GM23338 (cell line): ENCODE measurements around the gene IFI27. TPM values are rescaled to one million over a fixed set of nuclear protein-coding genes. Genes with fewer than 3 reads are reported as not detected.
A peak's percentile ranks its signal among the peaks of the same experiment; 100 is the strongest.

Source experiments
- ATAC-seq: fragments of 200-7000 bp; cut with Tn5 transposase; 3 replicates; pipeline ENCODE4 v1.9.1; 2020
- DNase-seq: peaks from one replicate; pipeline ENCODE4 v3.0.0-alpha.2; 2015; ENCODE audit warnings: low spot score
- H2AFZ ChIP-seq: fragments of 200-600 bp; sonication (generic); 2 replicates; pipeline ENCODE4 v1.8.0; 2016; ENCODE audit warnings: antibody characterized with exemption, mild to moderate bottlenecking, moderate library complexity
- H3F3A ChIP-seq: fragments of 200-600 bp; sonication (generic); replicated peaks from 2 replicates; pipeline ENCODE4 v1.8.0; 2017; ENCODE audit warnings: antibody characterized with exemption, mixed run types, low read depth
- H3K27ac ChIP-seq: fragments of 200-600 bp; sonication (generic); 2 replicates; pipeline ENCODE4 v1.6.1; 2016; ENCODE audit warnings: low read depth
- H3K27me3 ChIP-seq: fragments of 200-600 bp; sonication (generic); 2 replicates; pipeline ENCODE4 v1.8.0; 2016; ENCODE audit warnings: mild to moderate bottlenecking, mixed run types, moderate library complexity; ENCODE audit not compliant: insufficient read depth
- H3K36me3 ChIP-seq: fragments of 200-600 bp; sonication (generic); 2 replicates; pipeline ENCODE4 v1.8.0; 2016; ENCODE audit warnings: mild to moderate bottlenecking; ENCODE audit not compliant: insufficient read depth
- H3K4me1 ChIP-seq: fragments of 200-600 bp; sonication (generic); 2 replicates; pipeline ENCODE4 v1.8.0; 2016; ENCODE audit warnings: mild to moderate bottlenecking, moderate library complexity; ENCODE audit not compliant: insufficient read depth
- H3K4me2 ChIP-seq: fragments of 200-600 bp; sonication (generic); 2 replicates; pipeline ENCODE4 v1.7.1; 2017; ENCODE audit warnings: mixed run types
- H3K4me3 ChIP-seq: fragments of 200-600 bp; sonication (generic); 2 replicates; pipeline ENCODE4 v1.6.1; 2016; ENCODE audit warnings: mixed run types
- H3K79me2 ChIP-seq: fragments of 200-600 bp; sonication (generic); replicated peaks from 2 replicates; pipeline ENCODE4 v1.8.0; 2017; ENCODE audit warnings: mild to moderate bottlenecking; ENCODE audit not compliant: insufficient read depth
- H3K9me2 ChIP-seq: fragments of 200-600 bp; sonication (generic); 2 replicates; pipeline ENCODE4 v1.8.0; 2017; ENCODE audit not compliant: insufficient read depth
- H4K20me1 ChIP-seq: fragments of 200-600 bp; sonication (generic); replicated peaks from 2 replicates; pipeline ENCODE4 v1.8.0; 2017; ENCODE audit warnings: mild to moderate bottlenecking; ENCODE audit not compliant: insufficient read depth
- H3K27ac Mint-ChIP-seq: 2 replicates; pipeline ENCODE4 v1.8.0; 2020; ENCODE audit warnings: inconsistent platforms, mild to moderate bottlenecking, moderate library complexity, mixed read lengths
- H3K27me3 Mint-ChIP-seq: 3 replicates; pipeline ENCODE4 v1.8.0; 2022; ENCODE audit warnings: low read depth, mild to moderate bottlenecking, moderate library complexity, mixed read lengths, inconsistent platforms; ENCODE audit not compliant: insufficient read depth, poor library complexity
- H3K36me3 Mint-ChIP-seq: 3 replicates; pipeline ENCODE4 v1.8.0; 2021; ENCODE audit warnings: low read depth, mild to moderate bottlenecking, inconsistent platforms, moderate library complexity, mixed read lengths
- H3K4me1 Mint-ChIP-seq: 3 replicates; pipeline ENCODE4 v1.8.0; 2020; ENCODE audit warnings: mild to moderate bottlenecking, inconsistent platforms, mixed read lengths
- H3K4me3 Mint-ChIP-seq: 3 replicates; pipeline ENCODE4 v1.8.0; 2021; ENCODE audit warnings: moderate library complexity, mild to moderate bottlenecking, inconsistent platforms, mixed read lengths
- H3K9me3 Mint-ChIP-seq: 3 replicates; pipeline ENCODE4 v1.8.0; 2020; ENCODE audit warnings: moderate library complexity, mild to moderate bottlenecking, inconsistent platforms, mixed read lengths
- CREB1 ChIP-seq: fragments of 250-450 bp; sonication (Bioruptor Pico); IDR thresholded peaks from 2 replicates; pipeline ENCODE4 v1.5.0; 2020; ENCODE audit warnings: low read depth, mild to moderate bottlenecking, moderate library complexity
- JUNB ChIP-seq: IDR thresholded peaks from one replicate; pipeline ENCODE4 v1.6.1; 2016; ENCODE audit warnings: antibody characterized with exemption; ENCODE audit not compliant: unreplicated experiment
- NANOG ChIP-seq: IDR thresholded peaks from 2 replicates; pipeline ENCODE4 v1.6.1; 2016; ENCODE audit warnings: antibody characterized with exemption, borderline replicate concordance
- POLR2AphosphoS5 ChIP-seq: IDR thresholded peaks from 2 replicates; pipeline ENCODE4 v1.6.1; 2016; ENCODE audit warnings: antibody characterized with exemption, low read depth
- STAT1 ChIP-seq: IDR thresholded peaks from one replicate; pipeline ENCODE4 v1.6.1; 2016; ENCODE audit warnings: antibody characterized with exemption; ENCODE audit not compliant: unreplicated experiment
- ZNF114 ChIP-seq: fragments of 250-450 bp; sonication (Bioruptor Pico); IDR thresholded peaks from 2 replicates; pipeline ENCODE4 v1.5.0; 2020; ENCODE audit warnings: mild to moderate bottlenecking, moderate library complexity
- ZNF331 ChIP-seq: fragments of 250-450 bp; sonication (Bioruptor Pico); IDR thresholded peaks from 2 replicates; pipeline ENCODE4 v1.5.0; 2020; ENCODE audit warnings: low read depth, mild to moderate bottlenecking, moderate library complexity
- polyA plus RNA-seq: library from polyadenylated mRNA; unstranded; fragments of >200 nt; fragmentation: Nextera tagmentation; extraction: Ambion mirVana; gene quantifications from 2 replicates; pipeline ENCODE4 v1.2.1, GENCODE V29; 2016
- total RNA-seq: library from RNA; depleted of rRNA; stranded (reverse); fragments of >200 nt; shearing (Covaris generic); gene quantifications from 2 replicates; pipeline ENCODE4 v1.2.3, GENCODE V29; 2014
- TF ChIP-seq, protein P1 (sequence below): IDR thresholded peaks from one replicate; pipeline ENCODE4 v1.6.1; 2018; ENCODE audit warnings: antibody characterized with exemption; ENCODE audit not compliant: unreplicated experiment
- TF ChIP-seq, protein P2 (sequence below), 2 experiments: fragments of 200-600 bp in 1 of 2; sonication (generic) in 1 of 2; conservative IDR thresholded peaks; 2 replicates each; pipeline versions ENCODE4 v1.5.1 to v1.6.1; 2016 to 2017; ENCODE audit warnings: antibody characterized with exemption in 2 of 2, low read depth in 2 of 2, mild to moderate bottlenecking in 2 of 2, moderate library complexity in 1 of 2
- TF ChIP-seq, protein P3 (sequence below): fragments of 250-450 bp; sonication (Bioruptor Pico); IDR thresholded peaks from 2 replicates; pipeline ENCODE4 v1.5.0; 2020; ENCODE audit warnings: mild to moderate bottlenecking, moderate library complexity

IFI27 gene
- total and polyA plus RNA-seq, 2 experiments from 2014 or later = 0.49 to 1.2 TPM

DNA sequence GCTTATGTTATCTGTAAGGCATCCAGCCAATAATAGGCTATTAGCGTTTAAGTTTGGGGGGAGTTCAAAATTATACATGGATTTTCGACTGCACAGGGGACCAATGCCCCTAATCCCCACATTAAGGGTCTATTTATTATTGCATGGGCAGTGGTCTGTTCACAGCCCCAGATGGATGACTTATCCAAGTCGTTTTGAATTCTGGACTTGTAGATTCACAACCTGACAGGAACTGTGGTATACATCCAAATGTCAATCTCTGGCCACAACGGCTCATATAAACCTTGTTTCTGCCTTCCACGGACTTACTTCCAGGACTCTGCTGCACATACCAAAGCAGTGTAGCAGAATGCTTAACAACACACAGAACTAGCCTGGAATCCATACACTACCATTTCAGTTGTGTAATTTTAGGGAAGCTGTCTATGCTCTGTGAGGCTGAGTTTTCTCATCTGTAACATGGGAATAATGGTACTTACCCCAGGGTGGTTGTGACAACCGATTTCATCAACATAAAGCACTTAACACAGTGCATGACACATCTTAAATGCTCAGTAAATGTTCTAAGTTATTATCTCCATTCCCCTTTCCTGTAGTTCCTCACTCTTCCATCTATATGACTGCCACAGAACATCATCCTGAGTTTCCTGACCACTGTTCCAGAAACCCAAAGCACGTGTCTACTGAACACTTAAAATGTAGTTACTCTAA lies 33.3 kb upstream of the IFI27 start:
- ATAC-seq (no peak), DNase-seq (no peak)
- H3K4me3 Mint-ChIP-seq = no peak overlapping the region
- H3K4me1 ChIP-seq = peaks cover 16% of the 10 kb centered on the region
- peaks cover 41% of the 10 kb centered on the region for H4K20me1 ChIP-seq
- no peak overlapping the region for H3K4me3 ChIP-seq
- no peak for TF ChIP-seq STAT1
- TF ChIP-seq CREB1 (CRISPR knock-in tag) = no peak
- TF ChIP-seq JUNB = no peak
- no peak for TF ChIP-seq ZNF331
- no peaks in the 10 kb centered on the region for H3K27me3 ChIP-seq
- H3K27ac ChIP-seq = no peak overlapping the region
- H3F3A ChIP-seq = no peaks in the 10 kb centered on the region
- peaks cover 93% of the 10 kb centered on the region for H3K79me2 ChIP-seq
- peaks cover 2% of the 10 kb centered on the region for H3K27me3 Mint-ChIP-seq
- peaks cover 23% of the 10 kb centered on the region for H3K4me1 Mint-ChIP-seq
- peaks cover 20% of the 10 kb centered on the region for H3K9me3 Mint-ChIP-seq
- H3K4me2 ChIP-seq = no peak overlapping the region
- no peaks in the 10 kb centered on the region for H3K9me2 ChIP-seq
- no peak overlapping the region for H3K27ac Mint-ChIP-seq
- peaks cover 24% of the 10 kb centered on the region; the same call in 1 of the 2 replicates for H3K36me3 ChIP-seq
- H2AFZ ChIP-seq = no peak overlapping the region
- peaks cover 63% of the 10 kb centered on the region for H3K36me3 Mint-ChIP-seq

DNA sequence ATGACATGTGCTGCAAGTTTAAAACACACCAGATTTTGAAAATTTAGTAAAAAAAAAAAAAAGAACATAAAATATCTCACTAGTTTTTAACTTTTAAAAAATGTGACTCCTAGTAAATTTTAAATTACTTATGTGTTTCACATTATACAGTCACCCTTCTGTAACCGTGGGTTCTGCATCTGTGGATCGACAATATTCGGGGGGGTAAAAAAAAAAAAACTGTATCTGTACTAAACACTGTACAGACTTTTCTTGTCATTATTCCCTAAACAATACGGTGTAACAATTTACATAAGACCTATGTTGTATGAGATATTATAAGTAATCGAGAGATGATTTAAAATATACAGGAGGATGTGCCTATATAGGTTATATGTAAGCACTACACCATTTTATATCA lies 32.7 kb upstream of the IFI27 start:
- Histone ChIP-seq H3K27ac (no peak overlapping the region), H3K4me3 (peak overlapping the region; percentile 18; the same call in 1 of the 2 replicates), H2AFZ (no peak overlapping the region), H3F3A (no peaks in the 10 kb centered on the region), H3K27me3 (no peaks in the 10 kb centered on the region), H3K79me2 (peaks cover 89% of the 10 kb centered on the region), H3K9me2 (no peaks in the 10 kb centered on the region), H3K4me1 (peaks cover 16% of the 10 kb centered on the region), H3K36me3 (peaks cover 24% of the 10 kb centered on the region; the same call in 1 of the 2 replicates), H4K20me1 (peaks cover 41% of the 10 kb centered on the region), H3K4me2 (no peak overlapping the region)
- H3K4me3 Mint-ChIP-seq = no peak overlapping the region
- peaks cover 24% of the 10 kb centered on the region for H3K4me1 Mint-ChIP-seq
- H3K36me3 Mint-ChIP-seq = peaks cover 59% of the 10 kb centered on the region
- DNase-seq = no peak
- peaks cover 17% of the 10 kb centered on the region for H3K9me3 Mint-ChIP-seq
- no peak overlapping the region for H3K27ac Mint-ChIP-seq
- peaks cover 2% of the 10 kb centered on the region for H3K27me3 Mint-ChIP-seq
- TF ChIP-seq, protein P1, sequence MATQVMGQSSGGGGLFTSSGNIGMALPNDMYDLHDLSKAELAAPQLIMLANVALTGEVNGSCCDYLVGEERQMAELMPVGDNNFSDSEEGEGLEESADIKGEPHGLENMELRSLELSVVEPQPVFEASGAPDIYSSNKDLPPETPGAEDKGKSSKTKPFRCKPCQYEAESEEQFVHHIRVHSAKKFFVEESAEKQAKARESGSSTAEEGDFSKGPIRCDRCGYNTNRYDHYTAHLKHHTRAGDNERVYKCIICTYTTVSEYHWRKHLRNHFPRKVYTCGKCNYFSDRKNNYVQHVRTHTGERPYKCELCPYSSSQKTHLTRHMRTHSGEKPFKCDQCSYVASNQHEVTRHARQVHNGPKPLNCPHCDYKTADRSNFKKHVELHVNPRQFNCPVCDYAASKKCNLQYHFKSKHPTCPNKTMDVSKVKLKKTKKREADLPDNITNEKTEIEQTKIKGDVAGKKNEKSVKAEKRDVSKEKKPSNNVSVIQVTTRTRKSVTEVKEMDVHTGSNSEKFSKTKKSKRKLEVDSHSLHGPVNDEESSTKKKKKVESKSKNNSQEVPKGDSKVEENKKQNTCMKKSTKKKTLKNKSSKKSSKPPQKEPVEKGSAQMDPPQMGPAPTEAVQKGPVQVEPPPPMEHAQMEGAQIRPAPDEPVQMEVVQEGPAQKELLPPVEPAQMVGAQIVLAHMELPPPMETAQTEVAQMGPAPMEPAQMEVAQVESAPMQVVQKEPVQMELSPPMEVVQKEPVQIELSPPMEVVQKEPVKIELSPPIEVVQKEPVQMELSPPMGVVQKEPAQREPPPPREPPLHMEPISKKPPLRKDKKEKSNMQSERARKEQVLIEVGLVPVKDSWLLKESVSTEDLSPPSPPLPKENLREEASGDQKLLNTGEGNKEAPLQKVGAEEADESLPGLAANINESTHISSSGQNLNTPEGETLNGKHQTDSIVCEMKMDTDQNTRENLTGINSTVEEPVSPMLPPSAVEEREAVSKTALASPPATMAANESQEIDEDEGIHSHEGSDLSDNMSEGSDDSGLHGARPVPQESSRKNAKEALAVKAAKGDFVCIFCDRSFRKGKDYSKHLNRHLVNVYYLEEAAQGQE = no peak
- no peak for TF ChIP-seq NANOG
- TF ChIP-seq ZNF114 (CRISPR knock-in tag) = no peak
- TF ChIP-seq, protein P2, sequence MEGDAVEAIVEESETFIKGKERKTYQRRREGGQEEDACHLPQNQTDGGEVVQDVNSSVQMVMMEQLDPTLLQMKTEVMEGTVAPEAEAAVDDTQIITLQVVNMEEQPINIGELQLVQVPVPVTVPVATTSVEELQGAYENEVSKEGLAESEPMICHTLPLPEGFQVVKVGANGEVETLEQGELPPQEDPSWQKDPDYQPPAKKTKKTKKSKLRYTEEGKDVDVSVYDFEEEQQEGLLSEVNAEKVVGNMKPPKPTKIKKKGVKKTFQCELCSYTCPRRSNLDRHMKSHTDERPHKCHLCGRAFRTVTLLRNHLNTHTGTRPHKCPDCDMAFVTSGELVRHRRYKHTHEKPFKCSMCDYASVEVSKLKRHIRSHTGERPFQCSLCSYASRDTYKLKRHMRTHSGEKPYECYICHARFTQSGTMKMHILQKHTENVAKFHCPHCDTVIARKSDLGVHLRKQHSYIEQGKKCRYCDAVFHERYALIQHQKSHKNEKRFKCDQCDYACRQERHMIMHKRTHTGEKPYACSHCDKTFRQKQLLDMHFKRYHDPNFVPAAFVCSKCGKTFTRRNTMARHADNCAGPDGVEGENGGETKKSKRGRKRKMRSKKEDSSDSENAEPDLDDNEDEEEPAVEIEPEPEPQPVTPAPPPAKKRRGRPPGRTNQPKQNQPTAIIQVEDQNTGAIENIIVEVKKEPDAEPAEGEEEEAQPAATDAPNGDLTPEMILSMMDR (conservative IDR thresholded peaks at IDR 0.05; ENCODE audit: low read depth in 2 of 2) = no peak
- no peak for TF ChIP-seq POLR2AphosphoS5
- no peak for TF ChIP-seq CREB1 (CRISPR knock-in tag)
- no peak for TF ChIP-seq JUNB
- TF ChIP-seq, protein P3, sequence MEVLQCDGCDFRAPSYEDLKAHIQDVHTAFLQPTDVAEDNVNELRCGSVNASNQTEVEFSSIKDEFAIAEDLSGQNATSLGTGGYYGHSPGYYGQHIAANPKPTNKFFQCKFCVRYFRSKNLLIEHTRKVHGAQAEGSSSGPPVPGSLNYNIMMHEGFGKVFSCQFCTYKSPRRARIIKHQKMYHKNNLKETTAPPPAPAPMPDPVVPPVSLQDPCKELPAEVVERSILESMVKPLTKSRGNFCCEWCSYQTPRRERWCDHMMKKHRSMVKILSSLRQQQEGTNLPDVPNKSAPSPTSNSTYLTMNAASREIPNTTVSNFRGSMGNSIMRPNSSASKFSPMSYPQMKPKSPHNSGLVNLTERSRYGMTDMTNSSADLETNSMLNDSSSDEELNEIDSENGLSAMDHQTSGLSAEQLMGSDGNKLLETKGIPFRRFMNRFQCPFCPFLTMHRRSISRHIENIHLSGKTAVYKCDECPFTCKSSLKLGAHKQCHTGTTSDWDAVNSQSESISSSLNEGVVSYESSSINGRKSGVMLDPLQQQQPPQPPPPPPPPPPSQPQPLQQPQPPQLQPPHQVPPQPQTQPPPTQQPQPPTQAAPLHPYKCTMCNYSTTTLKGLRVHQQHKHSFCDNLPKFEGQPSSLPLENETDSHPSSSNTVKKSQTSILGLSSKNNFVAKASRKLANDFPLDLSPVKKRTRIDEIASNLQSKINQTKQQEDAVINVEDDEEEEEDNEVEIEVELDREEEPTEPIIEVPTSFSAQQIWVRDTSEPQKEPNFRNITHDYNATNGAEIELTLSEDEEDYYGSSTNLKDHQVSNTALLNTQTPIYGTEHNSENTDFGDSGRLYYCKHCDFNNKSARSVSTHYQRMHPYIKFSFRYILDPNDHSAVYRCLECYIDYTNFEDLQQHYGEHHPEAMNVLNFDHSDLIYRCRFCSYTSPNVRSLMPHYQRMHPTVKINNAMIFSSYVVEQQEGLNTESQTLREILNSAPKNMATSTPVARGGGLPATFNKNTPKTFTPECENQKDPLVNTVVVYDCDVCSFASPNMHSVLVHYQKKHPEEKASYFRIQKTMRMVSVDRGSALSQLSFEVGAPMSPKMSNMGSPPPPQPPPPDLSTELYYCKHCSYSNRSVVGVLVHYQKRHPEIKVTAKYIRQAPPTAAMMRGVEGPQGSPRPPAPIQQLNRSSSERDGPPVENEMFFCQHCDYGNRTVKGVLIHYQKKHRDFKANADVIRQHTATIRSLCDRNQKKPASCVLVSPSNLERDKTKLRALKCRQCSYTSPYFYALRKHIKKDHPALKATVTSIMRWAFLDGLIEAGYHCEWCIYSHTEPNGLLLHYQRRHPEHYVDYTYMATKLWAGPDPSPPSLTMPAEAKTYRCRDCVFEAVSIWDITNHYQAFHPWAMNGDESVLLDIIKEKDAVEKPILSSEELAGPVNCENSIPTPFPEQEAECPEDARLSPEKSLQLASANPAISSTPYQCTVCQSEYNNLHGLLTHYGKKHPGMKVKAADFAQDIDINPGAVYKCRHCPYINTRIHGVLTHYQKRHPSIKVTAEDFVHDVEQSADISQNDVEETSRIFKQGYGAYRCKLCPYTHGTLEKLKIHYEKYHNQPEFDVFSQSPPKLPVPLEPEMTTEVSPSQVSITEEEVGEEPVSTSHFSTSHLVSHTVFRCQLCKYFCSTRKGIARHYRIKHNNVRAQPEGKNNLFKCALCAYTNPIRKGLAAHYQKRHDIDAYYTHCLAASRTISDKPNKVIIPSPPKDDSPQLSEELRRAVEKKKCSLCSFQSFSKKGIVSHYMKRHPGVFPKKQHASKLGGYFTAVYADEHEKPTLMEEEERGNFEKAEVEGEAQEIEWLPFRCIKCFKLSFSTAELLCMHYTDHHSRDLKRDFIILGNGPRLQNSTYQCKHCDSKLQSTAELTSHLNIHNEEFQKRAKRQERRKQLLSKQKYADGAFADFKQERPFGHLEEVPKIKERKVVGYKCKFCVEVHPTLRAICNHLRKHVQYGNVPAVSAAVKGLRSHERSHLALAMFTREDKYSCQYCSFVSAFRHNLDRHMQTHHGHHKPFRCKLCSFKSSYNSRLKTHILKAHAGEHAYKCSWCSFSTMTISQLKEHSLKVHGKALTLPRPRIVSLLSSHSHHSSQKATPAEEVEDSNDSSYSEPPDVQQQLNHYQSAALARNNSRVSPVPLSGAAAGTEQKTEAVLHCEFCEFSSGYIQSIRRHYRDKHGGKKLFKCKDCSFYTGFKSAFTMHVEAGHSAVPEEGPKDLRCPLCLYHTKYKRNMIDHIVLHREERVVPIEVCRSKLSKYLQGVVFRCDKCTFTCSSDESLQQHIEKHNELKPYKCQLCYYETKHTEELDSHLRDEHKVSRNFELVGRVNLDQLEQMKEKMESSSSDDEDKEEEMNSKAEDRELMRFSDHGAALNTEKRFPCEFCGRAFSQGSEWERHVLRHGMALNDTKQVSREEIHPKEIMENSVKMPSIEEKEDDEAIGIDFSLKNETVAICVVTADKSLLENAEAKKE = no peak
- no peak for ATAC-seq
